ENCODE data around the gene TPRKB. TPM values are rescaled to one million over a fixed set of nuclear protein-coding genes. Genes with fewer than 3 reads are reported as not detected.
"Not testable (repeated sequence)": the region's sequence is repeated elsewhere in the genome, so short reads cannot be mapped to it uniquely, and the experiment has no call there.

The TPRKB gene
- total RNA-seq, 1 donor from 2014 or later, result 35.6 TPM

DNA sequence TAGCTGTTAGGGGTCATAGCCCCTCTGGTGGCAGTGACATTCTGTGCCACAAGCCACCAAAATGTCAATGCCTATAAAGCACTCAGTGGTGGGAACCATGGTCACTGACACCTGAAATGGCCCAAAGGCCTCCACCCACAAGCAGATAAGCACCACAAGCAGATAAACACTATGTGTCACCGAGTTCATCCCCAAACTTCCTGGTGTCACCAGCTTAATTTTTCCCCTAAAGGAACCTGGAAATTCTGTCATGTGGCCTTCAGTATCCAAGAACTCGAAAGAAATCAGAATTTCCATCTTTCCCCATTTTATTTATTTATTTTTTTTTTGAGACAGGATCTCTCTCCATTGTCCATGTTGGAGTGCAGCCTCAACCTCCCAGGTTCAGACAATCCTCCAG lies 3.6 kb upstream of the TPRKB start:
- no peak for DNase-seq (ENCODE audit: low read depth, low spot score)

DNA sequence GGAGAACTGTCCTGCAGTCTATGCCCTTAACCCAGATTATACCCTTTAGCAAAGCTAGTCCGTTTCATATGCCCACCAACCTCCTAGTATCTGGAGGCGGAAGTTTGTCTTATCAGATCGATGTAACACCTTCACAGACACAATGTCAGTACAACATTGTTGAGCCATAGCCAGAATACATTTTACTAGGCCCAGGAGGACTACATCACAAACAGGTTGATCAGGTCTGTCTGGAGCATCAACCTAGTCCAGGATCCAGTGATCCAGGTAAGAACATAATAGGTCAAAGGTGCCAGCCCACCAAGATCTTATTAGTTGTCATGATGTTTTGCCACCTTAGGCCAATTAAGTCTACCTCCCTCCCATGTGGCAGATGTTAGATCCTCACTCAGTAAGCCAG lies 2.0 kb upstream of the TPRKB start:
- no peak for DNase-seq (ENCODE audit: low read depth, low spot score)

DNA sequence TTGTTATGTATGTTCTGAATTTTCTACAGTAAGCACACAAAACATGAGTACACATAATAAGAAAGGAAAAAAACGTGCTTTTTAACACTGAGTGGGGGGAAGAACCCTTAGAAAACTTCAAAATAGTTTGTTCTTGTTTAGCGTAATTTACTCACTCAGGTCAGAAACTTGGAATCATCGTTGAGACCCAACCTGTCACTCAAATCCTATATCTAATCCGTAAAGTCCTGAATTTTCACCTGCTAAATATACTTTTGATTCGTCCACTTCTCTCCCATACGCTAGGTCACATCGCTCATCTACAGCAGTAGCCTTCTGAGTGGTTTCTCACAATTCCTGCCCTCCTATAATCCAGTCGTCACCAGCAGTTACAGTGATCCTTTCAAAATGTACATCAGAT lies 767 bp downstream of the TPRKB start:
- no peak for DNase-seq (ENCODE audit: low read depth, low spot score)

DNA sequence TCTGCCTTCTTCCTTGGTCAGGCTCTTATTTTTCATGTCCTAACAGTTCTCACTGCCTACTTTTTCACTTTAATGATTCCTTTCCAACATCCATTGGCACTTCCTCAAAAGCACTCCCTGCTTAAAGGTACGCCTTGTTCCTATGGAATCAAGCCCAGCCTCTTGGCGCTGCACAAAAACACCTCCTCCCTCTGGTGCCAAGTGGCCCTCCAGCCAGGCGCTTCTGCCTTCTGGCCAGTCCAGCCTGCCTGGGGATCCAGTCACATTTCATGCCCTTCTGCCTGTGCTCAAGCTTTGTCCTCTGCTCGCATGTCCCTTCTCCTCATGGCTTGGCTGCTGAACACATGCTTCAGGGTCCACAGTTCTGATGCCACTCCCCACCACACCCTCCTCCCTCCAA lies 6.3 kb downstream of the TPRKB start:
- DNase-seq (ENCODE audit: low read depth, low spot score), result no peak

DNA sequence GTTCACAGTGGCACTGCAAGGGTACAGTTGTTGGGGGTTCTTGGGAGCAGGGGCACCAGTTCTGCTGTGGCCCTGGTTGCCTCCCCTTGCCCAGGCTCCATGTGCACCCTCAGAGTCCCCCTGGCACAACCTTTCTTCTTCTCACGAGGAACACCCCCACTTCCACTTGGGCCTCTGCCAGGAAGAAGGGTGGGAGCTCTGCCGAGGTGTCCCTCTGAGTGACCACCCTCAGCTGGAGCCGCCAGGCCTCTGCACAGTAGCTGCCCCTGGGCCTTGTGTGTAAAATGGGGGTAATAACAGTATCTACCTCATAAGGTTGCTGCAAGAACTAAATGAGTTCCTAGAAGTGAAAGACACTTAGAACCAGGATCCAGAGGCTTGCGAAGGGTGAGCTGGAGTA lies 8.4 kb downstream of the TPRKB start:
- no peak for DNase-seq (ENCODE audit: low read depth, low spot score)

DNA sequence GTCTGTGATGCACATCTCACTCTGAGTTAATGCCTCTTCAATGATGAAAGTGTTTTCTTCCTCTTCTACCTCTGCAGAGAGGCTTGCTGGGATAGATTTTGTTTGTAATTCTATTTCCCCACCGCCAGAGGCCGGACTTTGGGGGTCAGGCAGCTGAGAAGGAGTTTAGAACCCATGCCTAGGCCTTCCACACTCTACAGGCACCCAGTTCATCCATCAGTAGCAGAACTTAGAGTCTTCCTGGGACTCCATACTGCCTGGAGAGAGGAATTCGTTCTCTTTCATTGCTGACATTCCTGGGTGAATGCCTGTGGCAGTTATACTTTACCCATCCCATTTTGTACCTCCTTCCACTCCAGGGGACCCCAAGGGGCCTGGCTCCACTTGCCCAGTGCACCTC lies 9.1 kb downstream of the TPRKB start:
- DNase-seq (ENCODE audit: low read depth, low spot score), result no peak

DNA sequence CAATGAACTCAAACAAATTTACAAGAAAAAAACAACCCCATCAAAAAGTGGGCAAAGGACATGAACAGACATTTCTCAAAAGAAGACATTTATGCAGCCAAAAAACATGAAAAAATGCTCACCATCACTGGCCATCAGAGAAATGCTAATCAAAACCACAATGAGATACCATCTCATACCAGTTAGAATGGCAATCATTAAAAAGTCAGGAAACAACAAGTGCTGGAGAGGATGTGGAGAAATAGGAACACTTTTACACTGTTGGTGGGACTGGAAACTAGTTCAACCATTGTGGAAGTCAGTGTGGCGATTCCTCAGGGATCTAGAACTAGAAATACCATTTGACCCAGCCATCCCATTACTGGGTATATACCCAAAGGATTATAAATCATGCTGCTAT lies 10.5 kb downstream of the TPRKB start:
- DNase-seq (ENCODE audit: low read depth, low spot score), result not testable (repeated sequence)

DNA sequence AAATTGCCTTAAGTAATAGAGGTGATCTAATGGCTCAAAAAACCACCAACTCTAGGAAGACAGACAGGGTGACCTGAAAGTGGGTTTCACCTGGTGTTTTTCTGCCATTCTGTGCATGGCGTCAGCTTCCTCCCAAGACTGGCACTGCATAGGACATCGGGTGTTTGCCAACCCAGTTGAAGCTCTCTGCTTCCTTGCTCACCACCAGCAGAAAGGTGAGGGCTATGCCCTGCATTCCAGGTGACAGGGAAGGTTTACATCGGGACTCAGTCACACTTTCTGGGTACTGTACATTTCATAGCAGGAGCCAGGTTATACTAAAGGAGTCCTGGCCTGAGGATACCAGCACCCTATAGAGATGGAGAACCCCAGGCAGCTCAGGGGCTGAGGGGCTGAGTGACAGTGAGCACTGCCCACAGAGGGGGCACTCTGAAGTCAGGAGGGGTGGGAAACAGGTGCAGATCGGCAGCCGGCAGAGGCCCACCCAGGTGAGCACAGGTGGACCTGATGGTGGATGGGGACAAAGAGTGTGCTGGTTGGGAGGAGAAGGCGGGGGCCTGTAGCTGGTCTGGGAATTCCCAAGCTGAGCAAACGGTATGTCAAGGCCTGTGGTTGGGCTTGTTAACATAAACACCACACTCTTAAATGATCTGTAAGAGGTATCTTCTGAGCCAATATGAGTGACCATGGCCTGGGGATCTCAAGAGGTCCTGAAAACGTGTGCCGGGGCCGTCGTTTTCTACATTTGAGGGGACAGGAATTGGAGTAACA lies 18.1 kb downstream of the TPRKB start:
- no peak for DNase-seq (ENCODE audit: low read depth, low spot score)

DNA sequence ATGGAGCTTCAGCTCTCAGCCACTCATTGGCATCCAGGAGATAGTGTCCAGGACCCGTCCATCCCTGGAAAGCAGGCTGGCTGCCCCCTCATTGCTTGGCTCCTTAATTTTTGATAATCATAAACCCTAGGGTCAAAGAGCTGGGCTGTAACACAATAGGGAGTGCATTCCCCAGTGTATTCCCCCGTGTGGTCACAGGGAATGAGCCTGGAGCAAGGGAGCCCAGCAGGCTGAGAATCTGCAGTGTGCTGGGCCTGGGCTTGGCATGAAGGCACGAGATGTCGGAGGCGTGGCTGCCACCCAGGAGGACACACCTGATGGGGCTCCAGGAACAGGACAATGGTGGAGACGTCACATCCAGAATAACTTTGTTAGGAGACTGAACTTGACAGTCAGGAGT lies 18.7 kb downstream of the TPRKB start:
- no peak for DNase-seq (ENCODE audit: low read depth, low spot score)

DNA sequence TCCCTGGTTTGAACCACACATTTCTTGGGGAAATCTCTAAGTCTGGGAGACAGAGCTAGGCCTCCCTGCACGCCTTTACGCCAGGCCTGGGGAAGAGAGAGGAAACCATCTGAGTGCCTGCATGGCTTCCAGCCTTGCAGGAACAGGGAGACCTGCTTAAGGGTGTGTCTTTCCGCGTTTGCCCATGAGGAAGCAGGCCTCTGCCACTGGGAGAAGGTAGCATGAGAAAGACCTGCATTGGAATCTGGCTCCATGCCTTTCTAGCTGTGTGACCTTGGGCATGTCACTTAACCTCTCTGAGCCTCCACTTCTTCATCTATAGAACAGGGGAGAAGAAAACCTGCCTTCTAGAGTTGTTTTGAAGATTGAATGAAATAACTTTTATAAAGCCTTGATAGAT lies 19.4 kb downstream of the TPRKB start:
- DNase-seq (ENCODE audit: low read depth, low spot score), result not testable (repeated sequence)

DNA sequence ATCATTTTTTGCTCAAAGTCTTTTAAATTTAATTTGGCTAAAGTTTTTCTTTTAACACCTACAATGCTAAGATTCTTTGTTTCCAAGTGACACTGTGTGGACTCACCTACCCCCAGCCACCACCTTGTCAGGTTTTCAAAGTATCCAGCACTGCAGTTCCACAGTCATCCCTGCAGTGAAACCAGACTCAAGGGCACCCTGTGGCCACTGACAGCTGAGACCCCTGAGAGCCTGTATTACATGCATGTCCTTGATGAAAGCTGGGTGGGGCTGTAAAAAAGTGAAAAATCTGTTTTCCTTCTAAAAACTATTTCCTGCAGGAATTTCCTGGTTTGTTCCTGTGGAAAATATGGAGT lies 19.9 kb downstream of the TPRKB start:
- DNase-seq (ENCODE audit: low read depth, low spot score), result no peak

DNA sequence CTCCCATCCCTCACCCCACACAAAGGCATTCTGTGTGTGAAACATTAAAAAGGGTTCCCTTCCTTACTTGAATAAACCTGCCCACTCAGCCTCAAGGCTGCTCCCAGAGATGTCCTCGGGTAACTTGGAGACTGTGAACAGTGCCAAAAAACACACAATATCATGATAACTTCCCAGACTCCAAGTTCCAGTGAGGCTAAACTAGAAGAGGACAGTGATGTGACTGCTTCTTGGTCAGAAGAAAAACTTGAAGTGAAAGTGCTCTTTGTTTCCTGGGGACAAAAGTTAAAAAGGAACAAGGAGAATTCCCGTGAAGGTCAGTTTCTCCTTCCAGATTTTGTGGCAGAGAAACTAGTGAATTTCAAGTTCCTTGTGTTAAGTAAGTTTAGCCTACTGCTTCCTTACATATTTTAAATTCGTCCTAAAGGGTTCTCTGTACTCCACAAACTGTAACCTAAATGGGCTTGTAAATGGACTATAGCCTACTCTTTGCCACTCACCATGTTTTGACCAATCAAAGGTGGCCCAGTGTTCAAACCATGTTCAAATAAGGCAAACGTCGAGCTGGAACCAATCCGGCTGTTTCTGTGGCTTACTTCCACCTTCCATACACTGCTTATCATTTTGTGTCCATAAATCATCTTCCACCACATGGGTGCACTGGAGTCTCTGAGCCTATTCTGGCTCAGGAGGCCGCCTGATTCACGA lies 20.4 kb downstream of the TPRKB start:
- DNase-seq (ENCODE audit: low read depth, low spot score), result no peak

DNA sequence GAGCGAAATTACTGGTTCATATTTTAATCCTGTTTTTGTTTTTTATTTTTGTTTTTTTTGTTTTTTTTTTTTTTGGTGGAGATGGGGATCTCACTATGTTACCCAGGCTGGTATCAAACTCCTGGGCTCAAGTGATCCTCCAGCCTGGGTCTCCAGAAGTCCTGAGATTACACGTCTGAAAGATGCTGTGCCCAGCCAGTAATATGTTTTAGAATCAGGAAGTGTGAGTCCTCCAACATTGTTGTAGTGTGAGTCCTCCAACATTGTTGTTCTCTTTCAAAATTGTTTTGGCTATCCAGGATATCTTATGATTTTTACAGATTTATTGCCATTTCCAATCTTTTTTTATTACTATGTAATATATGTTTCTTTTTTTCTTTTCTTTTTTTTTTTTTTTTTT lies 23.1 kb downstream of the TPRKB start:
- DNase-seq (ENCODE audit: low read depth, low spot score), result no peak

DNA sequence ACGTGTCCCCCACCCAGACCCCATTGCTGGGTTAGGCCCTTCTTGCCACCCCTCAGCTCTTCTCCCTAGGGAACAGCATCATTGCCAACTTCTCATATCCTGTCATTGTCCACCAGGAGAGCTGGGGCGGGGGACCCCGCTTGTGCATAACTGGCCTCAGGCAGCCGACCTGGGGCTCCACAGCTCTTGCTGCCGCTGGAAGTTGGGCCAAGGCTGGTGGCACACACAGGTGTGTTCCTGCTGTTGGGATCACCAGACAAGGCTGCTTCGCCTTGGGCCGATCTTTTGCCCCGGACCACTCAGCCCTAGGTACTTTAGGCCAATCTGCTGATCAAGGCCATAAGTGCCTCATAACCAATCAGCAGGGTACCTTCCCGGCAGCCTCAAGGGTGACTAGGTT lies 28.6 kb downstream of the TPRKB start:
- no peak for DNase-seq (ENCODE audit: low read depth, low spot score)

DNA sequence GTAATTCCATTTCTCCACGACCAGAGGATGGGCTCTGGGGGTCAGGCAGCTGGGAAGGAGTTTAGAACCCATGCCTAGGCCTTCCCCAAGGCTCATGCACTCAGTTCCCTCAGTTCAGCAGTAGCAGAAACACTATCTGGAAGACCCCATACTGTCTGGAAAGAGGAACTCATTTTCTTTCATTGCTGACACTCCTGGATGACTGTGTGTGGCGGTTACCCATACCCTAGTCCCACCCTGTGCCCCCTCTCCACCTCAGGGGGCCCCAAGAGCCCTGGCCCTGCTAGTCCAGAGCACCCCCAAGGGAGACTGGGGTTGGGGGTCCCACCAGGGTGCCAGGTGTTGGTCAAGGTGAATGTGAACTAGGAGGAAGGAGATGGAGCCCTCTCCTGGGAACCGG lies 29.5 kb downstream of the TPRKB start:
- no peak for DNase-seq (ENCODE audit: low read depth, low spot score)

DNA sequence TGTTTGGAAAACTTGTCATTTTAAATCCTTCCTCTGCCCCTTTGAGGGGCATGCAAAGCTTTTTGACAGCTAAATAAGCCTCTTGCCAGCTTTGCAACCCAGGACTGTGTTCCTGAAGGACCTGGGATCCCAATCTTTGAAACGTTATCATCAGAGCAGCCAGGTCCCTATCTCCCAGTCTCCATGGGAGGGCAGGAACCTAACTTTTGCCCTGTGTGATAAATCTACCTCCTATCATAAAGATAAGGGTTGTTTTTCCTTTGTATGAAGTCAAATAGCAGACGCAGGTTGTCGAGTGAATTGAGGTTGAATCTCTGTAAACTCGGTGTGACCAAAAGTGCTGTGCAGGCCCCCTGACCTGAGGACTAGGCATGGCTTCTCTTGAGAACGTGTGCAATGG lies 30.1 kb downstream of the TPRKB start:
- no peak for DNase-seq (ENCODE audit: low read depth, low spot score)

DNA sequence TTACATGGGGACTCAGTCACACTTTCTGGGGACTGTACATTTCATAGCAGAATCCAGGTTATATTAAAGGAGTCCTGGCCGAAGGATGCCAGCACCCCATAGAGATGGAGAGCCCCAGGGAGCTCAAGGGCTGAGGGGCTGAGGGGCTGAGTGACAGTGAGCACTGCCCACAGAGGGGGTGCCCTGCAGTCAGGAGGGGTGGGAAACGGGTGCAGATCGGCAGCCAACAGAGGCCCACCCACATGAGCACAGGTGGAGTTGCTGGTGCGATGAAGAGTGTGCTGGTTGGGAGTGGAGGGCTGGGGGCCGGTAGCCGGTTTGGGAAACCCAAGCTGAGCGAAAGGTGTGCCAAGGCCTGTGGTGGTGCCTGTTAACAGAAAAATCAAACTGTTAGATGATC lies 32.1 kb downstream of the TPRKB start:
- no peak for DNase-seq (ENCODE audit: low read depth, low spot score)

DNA sequence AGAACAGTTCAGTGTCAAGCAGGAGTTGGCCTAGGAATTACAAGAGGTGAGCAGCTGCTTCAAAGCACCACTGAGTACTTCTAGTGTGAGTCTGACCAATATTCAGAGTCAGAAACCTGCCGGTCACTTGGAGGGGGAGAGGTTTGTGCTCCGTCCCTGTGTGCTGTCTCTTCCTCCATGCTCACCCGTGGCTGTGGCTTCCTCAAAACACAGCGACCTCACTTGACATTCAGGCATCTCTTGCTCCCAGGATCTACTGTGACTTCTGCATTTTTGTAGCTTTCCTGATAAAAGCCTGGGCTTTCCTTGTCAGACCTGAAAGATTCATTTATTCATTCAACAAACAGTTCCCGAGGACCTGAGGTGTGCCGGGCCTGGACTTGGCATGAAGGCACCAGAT lies 32.9 kb downstream of the TPRKB start:
- no peak for DNase-seq (ENCODE audit: low read depth, low spot score)

DNA sequence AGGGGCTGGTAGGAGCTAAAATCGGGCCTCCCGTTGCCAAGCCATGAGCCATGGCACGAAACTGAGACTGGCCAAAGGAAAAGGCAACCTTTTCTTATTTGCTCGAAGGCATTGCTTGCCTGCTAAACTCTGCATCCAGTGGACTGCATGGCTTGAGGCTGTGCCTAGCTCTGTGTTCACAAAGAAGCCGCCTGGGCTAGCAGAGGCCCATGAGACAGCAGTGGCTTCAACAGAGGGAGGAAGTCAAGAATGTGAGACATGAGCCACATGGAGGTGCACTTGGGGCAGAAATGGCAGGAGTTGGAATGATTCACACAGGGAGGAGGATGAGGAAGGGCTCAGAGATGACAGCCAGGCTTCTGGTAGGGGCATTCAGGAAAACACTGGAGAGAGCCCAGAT lies 33.5 kb downstream of the TPRKB start:
- DNase-seq (ENCODE audit: low read depth, low spot score), result no peak

DNA sequence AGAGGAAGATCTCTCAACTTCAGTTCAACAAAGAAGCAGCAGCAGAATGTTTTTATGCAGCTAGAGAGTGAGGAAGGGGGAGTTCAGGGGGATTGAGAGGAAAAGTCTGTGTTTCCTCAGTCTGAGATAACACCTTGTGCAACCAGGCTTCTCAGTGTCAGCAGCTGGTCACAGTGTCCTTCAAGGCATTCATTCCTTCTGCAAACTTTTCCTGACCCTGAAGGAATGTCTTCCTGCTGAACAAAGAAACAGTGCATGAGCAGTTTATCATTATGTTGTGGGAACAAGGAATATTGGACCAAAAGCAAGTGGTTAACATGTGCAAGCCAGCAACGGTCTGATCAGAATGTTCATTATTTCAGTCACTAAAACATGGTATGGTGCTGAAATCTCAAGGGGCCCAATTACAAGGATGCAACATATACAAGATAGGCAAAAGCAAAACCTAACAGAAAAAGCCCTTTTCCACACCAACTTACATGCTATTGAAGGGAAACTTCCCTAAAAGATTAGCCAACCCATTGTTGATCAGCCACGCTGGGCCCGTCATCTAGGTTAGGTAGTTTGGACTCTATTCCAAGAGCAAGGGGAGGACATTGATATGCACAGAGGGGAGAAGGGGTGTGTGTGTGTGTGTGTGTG lies 34.2 kb downstream of the TPRKB start:
- peak; percentile 80 for DNase-seq (ENCODE audit: low read depth, low spot score)

DNA sequence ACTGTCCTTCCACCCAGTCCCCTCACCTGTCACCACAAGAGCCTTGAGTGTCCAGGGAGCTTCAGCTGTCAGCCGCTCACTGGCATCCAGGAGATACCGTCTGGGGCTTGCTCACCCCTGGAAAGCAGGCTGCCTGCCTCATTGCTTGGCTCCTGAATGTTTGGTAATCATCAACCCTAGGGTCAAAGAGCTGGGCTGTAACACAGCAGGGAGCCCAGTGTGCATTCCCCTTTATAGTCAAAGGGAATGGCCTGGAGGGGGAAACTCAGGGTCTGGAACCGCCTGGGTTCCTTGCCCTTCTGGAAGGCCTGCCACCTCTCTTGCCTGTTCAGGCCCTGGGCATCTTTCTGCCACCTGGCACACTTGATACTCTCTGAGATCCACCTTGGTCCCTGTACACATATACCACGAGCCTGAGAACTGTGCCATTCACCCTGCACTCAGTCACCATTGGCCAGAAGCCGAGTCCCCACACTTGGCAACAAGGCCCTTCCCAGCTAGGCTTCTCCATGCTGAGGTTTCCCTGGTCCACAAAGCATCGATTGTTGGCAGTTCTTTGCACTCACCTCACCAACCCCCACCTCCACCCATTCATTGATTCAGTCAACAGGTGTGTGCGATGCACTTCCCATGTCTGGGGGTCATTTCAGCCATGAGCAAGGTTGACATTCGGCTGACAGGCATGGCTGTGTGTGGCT lies 35.0 kb downstream of the TPRKB start:
- no peak for DNase-seq (ENCODE audit: low read depth, low spot score)

DNA sequence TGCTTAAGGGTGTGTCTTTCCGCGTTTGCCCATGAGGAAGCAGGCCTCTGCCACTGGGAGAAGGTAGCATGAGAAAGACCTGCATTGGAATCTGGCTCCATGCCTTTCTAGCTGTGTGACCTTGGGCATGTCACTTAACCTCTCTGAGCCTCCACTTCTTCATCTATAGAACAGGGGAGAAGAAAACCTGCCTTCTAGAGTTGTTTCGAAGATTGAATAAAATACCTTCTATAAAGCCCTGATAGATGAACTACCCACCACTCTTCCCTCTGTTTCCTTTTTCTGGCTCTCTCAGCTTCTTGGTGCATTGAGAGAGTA lies 35.7 kb downstream of the TPRKB start:
- not testable (repeated sequence) for DNase-seq (ENCODE audit: low read depth, low spot score)
